NCI-H748 (cell line): Measurements from ENCODE around the gene ANLN.
A peak's percentile ranks its signal among the peaks of the same experiment; 100 is the strongest.

Experiments
- DNase-seq: peaks from one replicate; lab custom pipeline; 2025; ENCODE audit not compliant: unreplicated experiment; lab: John Stamatoyannopoulos, UW

Gene ANLN, protein sequence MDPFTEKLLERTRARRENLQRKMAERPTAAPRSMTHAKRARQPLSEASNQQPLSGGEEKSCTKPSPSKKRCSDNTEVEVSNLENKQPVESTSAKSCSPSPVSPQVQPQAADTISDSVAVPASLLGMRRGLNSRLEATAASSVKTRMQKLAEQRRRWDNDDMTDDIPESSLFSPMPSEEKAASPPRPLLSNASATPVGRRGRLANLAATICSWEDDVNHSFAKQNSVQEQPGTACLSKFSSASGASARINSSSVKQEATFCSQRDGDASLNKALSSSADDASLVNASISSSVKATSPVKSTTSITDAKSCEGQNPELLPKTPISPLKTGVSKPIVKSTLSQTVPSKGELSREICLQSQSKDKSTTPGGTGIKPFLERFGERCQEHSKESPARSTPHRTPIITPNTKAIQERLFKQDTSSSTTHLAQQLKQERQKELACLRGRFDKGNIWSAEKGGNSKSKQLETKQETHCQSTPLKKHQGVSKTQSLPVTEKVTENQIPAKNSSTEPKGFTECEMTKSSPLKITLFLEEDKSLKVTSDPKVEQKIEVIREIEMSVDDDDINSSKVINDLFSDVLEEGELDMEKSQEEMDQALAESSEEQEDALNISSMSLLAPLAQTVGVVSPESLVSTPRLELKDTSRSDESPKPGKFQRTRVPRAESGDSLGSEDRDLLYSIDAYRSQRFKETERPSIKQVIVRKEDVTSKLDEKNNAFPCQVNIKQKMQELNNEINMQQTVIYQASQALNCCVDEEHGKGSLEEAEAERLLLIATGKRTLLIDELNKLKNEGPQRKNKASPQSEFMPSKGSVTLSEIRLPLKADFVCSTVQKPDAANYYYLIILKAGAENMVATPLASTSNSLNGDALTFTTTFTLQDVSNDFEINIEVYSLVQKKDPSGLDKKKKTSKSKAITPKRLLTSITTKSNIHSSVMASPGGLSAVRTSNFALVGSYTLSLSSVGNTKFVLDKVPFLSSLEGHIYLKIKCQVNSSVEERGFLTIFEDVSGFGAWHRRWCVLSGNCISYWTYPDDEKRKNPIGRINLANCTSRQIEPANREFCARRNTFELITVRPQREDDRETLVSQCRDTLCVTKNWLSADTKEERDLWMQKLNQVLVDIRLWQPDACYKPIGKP

DNA sequence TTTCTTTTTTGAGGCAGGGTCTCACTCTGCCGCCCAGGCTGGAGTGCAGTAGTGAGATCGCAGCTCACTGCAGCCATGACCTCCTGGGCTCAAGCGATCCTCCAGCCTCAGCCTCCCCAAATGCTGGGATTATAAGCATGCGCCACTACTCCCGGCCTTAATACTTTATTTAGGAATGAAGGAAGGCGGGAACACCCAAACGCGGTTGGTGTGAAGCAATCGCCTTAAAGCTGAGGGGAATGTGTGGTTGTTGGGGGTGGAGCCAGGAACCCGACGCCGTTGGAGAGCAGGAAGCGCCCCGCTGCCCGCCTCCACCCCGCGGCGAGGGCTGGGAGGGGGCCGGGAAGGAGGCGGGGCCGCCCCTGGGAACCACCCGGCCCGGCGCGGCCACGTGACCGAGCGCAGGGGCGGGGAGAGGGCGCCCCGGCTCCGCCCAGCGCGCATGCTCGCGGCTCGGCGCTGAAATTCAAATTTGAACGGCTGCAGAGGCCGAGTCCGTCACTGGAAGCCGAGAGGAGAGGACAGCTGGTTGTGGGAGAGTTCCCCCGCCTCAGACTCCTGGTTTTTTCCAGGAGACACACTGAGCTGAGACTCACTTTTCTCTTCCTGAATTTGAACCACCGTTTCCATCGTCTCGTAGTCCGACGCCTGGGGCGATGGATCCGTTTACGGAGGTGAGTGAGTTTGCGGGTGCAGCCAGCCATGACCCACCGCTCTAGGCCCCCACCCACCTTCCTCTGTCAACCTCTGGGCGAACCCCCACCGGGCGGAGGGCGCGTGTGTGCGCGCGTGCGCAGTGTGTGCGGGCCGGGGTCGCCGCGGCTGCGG, at the start of gene ANLN:
TSS of gene ANLN (plus strand) at position 492 of the 828 bp plus-strand sequence. CDS start at position 657, 165 bp downstream.
- peak; percentile 92 for DNase-seq

DNA sequence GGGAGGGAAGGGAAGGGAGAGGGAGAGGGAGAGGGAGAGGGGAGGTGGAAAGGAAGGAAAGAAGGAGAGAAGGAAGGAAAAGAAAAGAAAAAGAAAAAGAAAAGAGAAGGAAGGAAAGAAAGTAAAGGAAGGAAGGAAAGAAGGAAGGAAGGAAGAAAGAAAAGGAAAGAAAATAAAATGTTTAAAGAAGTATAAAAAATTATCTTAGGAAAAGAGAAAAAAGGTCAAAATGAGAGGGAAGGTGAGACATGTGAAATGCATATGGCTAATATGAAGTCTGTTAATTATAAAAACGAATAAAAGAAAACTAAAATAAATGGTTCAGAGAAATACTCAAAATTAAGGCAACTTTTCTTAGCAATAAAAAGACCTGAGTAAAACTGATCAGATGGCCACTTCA, 46.1 kb upstream of the ANLN start:
- DNase-seq = no peak

DNA sequence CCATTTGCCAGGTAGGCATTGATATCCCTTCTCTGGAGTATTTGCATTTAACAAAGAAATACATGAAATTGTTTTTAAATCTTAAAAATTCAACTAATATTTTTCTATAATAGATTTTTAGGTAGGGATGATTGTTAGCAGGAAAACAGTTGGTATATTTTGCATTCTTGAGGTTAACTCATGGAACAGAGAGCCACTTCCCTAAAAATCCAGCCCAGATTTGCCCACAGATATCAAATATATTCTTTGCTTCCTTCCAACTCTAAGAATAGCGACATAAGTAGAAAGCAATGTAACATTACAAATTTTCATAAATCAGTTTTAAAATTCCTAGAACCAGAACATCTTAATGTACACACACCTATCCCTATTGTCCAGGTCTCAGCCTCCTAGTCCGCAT, 45.0 kb upstream of the ANLN start:
- DNase-seq = no peak

DNA sequence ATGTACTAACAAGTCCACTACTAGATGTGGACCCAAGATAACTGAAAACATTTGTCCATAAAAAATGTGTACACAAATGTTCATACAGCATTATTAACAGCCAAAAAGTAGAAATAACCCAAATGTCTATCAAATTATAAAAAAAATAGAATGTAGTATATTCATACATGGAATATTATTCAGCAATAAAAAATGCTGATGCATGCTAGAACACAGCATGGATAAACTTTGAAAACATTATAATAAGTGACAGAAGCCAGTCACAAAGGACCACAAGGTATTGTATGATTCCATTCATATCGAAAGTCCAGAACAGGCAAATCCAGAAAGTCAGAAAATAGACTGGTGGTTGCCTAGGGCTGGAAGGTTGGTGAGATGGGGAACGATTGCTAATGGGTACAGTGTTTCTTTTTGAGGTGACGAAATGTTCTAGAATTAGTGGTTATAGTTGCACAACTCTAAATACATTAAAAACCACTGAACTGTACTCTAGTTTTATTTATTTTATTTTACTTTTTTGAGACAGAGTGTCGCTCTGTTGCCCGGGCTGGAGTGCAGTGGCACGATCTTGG, 43.3 kb upstream of the ANLN start:
- no peak for DNase-seq

DNA sequence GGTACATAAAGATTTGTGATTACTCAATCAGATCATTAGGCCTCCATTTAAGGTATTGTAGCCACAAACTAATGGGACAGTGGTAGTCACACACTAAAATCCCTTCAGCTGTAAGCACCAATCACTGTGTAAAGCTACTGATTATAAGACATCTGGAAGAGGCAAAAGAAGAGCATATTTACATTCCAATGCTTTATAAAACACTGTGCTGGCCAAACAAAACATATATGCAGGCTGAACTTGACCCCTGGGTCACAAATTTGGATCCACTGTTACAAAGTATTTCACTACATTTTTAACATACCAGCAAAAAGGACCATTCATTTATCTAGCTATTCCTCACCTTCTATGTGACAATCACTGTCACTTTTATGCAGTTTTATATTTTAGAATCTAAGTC, 41.4 kb upstream of the ANLN start:
- DNase-seq = no peak

DNA sequence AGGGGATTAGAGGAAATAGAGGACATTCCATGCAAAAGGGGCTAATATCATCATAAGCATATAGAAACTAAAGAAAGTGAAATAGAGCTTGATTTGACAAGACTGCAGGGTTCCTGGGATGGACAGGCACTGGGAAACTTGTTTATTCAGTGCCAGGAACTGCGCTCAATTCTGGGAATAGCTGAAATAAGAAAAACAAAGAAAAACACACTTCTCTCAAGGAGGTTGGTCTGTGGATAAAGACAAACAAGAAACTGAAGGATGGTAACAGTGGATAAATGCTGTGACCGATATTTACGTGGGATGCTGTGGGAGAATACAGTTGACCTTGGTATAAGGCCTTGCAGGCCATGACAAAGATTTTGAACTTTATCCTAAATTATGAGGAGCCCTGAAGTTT, 40.9 kb upstream of the ANLN start:
- DNase-seq = no peak

DNA sequence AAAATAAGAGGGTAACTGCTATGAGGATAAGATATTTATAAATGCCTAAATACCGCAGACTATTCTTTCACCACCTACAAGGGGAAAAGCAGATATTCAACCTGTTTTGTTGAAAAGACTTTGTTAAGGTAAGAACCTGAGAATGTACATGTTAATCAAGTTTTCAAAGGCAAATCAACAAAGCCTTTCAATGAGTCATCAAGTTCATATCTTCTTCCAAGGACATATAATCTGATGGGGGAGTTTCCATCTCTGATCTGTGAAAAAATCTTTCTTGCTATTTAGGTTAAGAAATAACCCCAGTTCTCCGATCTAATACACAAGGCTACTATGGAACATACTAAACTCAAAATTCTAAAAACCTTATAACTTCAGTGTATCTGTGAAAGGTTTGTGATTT, 40.0 kb upstream of the ANLN start:
- no peak for DNase-seq

DNA sequence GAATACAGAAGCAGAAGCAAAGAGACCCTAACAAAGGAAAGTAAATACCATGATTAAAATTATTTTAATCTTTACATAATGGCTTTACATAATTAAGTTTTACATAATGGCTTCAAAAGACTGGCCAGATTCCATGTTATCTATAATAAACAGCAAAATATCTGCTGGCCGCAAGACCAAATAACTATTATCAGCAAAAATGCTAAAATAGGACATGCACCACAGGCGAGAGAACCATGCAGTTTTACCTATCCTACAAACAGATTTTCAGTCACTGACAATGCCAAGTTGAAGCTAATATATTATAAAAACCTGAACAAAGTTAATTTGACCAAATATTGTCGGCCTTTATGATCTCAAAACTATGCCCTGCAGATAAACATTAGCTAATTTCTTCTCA, 34.2 kb upstream of the ANLN start:
- no peak for DNase-seq

DNA sequence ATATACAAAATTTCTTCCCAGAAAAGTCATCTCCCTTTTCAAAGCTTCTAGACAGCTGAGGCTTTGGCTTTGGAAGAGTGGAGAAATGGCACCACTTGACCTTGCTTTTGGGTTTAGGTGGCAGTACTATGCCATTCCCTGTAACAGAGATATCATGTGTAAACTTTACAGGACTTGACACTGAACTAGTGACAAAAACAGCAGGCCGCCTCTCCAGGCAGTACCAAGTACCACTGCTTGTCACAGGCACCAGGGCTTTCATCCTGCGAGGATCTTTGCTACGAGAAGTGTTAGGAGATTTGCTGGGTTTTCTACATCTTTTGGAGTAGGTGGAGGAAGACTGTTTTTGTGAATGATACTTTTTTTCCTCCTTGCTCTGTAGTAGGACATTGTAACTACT, 32.6 kb upstream of the ANLN start:
- no peak for DNase-seq

DNA sequence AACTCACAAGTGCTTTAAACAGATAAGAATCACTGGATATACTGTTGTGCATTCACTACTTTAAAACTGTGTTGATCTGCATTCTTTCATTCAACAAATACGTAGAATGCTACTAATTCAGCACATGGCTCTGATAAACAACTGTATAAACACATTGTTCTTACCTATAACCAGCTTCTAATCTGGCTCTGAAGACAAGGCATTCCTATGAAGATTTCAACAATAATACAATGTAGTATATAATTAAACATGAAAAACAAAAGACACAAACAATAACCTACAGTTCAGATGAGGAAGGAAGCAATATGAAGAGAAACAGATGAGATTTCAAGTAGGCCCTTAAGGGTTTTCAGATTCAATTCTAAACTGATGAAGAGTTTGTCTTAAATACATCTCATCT, 31.1 kb upstream of the ANLN start:
- DNase-seq = no peak

DNA sequence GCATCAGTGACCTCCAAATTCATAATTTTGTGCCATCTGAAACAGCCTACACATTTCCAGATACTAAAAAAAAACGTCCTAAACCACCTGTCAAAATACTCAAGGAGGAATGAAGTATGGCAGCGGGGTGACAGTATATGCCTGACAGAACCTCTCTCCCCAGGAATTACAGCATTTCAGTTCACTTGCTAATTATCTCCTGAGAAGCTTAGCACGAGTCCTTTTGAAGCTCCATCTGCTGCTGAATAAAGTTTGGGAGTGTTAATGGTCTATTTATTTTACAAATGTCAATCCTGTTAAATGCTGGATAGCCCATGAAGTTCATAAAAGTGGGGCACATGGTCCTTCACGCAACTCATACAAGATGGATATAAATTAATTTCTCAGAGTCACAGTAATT, 29.4 kb upstream of the ANLN start:
- DNase-seq = no peak

DNA sequence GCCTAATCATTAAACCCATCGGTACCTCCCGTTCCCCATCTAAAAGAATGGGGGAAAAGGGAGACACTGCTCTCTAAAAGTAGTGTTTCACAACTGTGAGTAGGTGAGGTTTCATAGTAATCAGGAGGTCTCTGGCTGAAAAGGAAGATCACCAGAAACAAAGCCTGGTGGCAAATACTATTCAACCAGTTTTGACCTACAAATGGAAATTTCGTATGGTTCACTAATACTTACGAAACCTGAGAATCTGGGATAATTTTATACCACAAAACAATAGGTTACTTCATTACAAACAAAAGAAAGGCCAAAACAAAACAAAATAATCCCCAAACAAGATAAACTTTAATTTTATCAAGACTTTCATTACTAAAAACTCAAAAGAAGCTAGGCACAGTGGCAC, 28.4 kb upstream of the ANLN start:
- DNase-seq = no peak

DNA sequence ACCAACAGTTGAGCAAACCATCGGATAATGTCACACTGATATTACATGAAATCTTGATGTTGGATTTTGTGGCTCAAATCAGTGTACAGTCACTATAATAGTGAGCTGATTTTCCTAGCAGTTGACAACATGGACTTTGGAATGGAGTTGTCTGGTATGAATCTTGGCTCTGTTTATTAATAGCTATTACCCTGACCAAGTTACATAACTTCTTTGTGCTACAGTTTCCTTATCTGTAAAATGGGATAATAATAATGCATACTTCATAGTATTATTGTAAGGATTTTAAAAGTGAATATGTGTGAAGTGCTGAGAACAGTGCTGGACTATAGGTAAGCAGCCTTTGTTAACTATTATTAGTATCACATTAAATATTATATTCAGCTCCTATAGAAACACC, 26.1 kb upstream of the ANLN start:
- no peak for DNase-seq

DNA sequence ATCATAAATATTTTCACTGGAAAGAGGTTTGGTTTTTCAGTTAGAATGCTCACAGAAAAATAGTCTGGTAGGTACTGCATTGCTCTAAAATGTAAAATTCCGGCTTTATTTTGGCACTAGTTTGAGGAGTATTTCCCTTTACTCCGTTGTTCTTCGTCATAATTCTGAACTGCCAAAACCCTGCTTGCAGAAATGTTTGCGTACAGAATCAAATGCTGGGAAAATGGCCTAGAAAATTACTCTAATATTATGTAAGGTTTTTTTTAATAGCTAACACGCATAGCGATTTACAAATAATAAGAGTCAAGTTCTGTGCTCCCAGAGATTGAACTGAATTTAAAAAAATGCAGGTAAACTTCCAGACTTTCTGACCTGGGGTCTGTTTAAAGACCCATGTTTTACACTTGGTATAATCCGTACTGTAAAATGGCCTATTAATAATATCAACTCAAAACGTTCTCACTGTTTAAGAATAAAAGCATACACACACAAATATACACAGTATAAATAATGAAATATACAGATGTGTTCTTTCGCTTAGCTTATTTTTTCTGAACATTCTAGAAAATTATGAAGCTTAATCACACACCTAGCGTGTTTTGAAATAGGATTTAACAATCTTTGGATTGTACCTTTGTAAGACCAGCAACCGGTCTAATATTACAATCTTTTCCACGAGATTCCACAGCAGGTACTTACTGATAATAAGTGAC, 23.5 kb upstream of the ANLN start:
- DNase-seq = no peak

DNA sequence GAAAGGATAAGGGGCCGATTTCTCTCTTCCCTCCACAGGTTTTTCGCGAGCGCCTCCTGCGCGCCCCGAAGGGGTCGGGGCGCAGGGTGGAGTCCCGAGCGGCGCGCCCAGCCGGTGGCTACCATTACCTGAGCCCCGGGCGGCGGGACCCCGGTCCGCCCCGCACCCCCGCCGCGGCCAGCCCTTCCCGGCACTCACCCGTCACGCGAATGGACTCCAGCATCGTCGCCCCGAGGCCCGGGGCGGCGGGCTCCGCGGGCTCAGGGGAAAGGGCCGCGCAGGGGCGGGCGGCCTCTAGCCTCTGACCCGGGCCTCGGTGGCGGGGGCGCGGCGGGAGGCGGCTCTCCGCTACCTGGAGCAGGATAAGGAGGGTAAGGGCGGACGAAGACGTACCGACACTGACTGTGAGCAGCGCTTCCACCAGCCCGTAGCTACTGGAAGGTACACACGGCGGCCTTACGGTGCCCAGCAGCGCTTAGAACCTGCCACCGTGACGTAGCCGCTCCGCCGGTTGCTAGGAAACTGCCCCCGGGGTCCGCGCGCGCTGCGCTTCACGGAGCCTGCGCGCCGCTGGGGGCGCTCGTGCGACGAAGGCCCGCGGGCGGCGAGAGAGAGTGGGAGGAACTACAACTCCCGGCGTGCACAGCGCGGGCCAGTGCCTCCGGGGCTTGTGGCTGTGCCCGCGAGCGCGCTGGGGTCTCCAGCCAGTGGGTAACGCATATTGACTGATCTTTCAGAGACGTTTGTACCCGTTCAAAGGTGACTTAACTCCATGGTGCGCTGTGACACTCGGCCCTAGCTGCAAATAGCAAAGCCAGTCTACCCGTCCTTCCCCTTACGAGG, 22.7 kb upstream of the ANLN start:
- DNase-seq = peak; percentile 94

DNA sequence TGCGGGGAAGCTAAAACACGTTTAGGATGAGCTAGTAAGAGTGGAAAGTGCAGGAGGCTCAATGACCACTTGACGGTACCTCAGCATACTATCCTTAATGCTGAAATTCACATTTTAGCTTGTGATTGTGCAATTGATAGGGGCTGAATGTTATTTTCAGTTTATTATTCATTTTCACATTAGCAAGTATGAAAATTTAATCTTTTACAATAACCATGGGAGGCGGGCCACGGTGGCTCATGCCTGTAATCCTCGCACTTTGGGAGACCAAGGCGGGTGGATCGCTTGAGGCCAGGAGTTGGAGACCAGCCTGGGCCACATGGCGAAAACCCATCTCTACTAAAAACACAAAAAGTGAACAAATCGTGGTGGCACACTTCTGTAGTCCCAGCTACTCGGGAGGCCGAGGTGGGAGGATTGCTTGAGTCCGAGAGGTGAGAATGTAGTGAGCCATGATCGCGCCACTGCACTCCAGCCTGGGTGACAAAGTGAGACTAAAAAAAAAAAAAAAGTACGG, 22.0 kb upstream of the ANLN start:
- DNase-seq = no peak

DNA sequence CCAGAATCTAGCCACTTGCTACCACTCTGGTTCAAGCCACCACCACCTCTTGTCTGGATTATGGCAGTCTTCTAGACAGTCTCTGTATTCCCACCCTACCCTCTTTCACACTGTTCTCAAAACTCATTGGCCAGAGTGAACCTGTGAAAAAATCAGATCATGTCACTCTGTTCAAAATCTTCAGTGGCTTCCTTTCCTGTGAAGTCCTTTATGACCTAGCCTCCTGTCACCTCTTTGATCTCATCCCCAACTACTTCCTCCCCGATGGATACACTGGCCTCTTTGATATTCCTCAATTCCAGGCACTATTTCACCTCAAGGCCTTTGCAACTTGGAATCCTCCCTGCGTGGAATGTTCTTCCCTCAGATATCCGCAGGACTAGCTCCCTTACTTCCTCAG, 21.2 kb upstream of the ANLN start:
- no peak for DNase-seq

DNA sequence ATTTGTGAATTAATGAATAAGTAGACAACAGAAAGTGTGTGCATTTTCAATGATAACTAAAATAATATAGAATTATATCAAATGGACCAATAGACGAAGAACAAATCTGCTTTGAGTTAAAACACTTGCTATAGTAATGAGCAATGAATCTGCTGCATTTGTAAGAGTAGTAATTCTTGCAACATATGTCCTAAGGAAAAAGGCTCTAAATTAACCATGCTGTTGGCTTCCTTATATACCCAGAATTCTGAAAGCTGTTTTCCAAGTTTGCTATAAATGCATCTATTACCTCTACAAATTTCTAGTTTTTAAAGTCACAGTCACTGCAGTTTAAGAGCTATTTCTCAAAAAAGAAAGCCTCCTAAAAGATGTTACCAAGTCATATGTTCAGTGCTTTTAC, 20.5 kb upstream of the ANLN start:
- no peak for DNase-seq

DNA sequence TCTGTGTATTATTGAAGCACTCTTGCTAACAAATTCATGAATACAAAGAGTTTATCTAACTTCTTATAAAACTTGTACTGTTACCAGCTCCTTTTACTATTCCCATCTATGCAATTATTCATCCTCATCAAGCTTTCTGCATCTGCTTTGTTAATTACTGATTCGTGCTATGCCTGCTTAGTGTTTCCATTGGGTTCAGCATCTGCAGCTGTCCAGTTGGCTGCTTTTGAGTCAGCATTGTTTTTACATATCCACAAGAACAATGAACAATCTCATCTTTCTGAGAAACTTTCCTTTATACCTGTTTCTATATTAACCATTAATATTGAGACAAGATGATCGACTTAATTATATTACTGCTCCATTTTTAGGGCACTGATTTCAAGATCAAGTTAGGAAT, 19.6 kb upstream of the ANLN start:
- DNase-seq = no peak
